D721Med (cell line): ENCODE results near the gene UST.

Experiments used
- DNase-seq: peaks from one replicate; pipeline ENCODE4 v3.0.0; 2011; ENCODE audit warnings: low spot score; ENCODE audit not compliant: insufficient read length
- FAIRE-seq: peaks from 2 replicates; lab custom pipeline; 2011; peaks lifted over from hg19 to GRCh38; lab: Jason Lieb, UNC
- CTCF ChIP-seq: IDR thresholded peaks from 2 replicates; pipeline ENCODE4 v1.5.1; 2012; ENCODE audit warnings: mild to moderate bottlenecking, control low read depth; ENCODE audit not compliant: insufficient read depth; ENCODE audit errors: missing control alignments

Gene UST

GRCh38 chr6:149050160-149050559 lies 303.3 kb downstream of the UST start:
- no peak for FAIRE-seq
- TF ChIP-seq CTCF = no peak
- DNase-seq = no peak

- no peak for FAIRE-seq
- TF ChIP-seq CTCF = no peak
- no peak for DNase-seq
Measured at GRCh38 chr6:149052350-149053106, 305.7 kb downstream of the UST start.

GRCh38 chr6:149053848-149054558 lies 307.2 kb downstream of the UST start:
- FAIRE-seq = no peak
- TF ChIP-seq CTCF = no peak
- DNase-seq = no peak

- TF ChIP-seq CTCF = no peak
- no peak for FAIRE-seq
- DNase-seq = no peak
Measured at GRCh38 chr6:149054559-149055194, 307.8 kb downstream of the UST start.

- DNase-seq (no peak), FAIRE-seq (no peak)
- no peak for TF ChIP-seq CTCF
Measured at GRCh38 chr6:149055195-149055899, 308.5 kb downstream of the UST start.

- FAIRE-seq (no peak), DNase-seq (no peak)
- no peak for TF ChIP-seq CTCF
Measured at GRCh38 chr6:149056777-149057463, 310.1 kb downstream of the UST start.
